IPS-11a (cell line): Measurements from ENCODE around the gene LSP1.
"Not testable (repeated sequence)": the region's sequence is repeated elsewhere in the genome, so short reads cannot be mapped to it uniquely, and the experiment has no call there.

ENCODE experiments used
- H3K4me3 ChIP-seq: one replicate; pipeline ENCODE4 v1.5.1; 2013; ENCODE audit warnings: low read depth, low read length, control low read depth

Gene LSP1

GRCh38 chr11:1875093-1875850 is 22.4 kb downstream of the LSP1 start:
- no peak overlapping the region for H3K4me3 ChIP-seq

GRCh38 chr11:1875851-1876301 is 23.0 kb downstream of the LSP1 start:
- H3K4me3 ChIP-seq, result not testable (repeated sequence)

- no peak overlapping the region for H3K4me3 ChIP-seq
These were observed 23.6 kb downstream of the LSP1 start for GRCh38 chr11:1876361-1877063.

- no peak overlapping the region for H3K4me3 ChIP-seq
These were observed 24.6 kb downstream of the LSP1 start for GRCh38 chr11:1877211-1878136.

- H3K4me3 ChIP-seq, result no peak overlapping the region
These were observed 25.5 kb downstream of the LSP1 start for GRCh38 chr11:1878137-1879031.

- no peak overlapping the region for H3K4me3 ChIP-seq
These were observed 26.6 kb downstream of the LSP1 start for GRCh38 chr11:1879342-1879940.

- H3K4me3 ChIP-seq, result no peak overlapping the region
These were observed 27.2 kb downstream of the LSP1 start for GRCh38 chr11:1879941-1880720.

- H3K4me3 ChIP-seq, result no peak overlapping the region
These were observed 28.0 kb downstream of the LSP1 start for GRCh38 chr11:1880746-1881441.

- H3K4me3 ChIP-seq, result no peak overlapping the region
These were observed 28.8 kb downstream of the LSP1 start for GRCh38 chr11:1881442-1882264.

GRCh38 chr11:1882265-1883238 is 29.7 kb downstream of the LSP1 start:
- H3K4me3 ChIP-seq, result no peak overlapping the region

- no peak overlapping the region for H3K4me3 ChIP-seq
These were observed 30.7 kb downstream of the LSP1 start for GRCh38 chr11:1883346-1884302.

GRCh38 chr11:1884303-1884700 is 31.4 kb downstream of the LSP1 start:
- no peak overlapping the region for H3K4me3 ChIP-seq

GRCh38 chr11:1886551-1886950 is 33.7 kb downstream of the LSP1 start:
- H3K4me3 ChIP-seq, result not testable (repeated sequence)

GRCh38 chr11:1887451-1888346 is 34.8 kb downstream of the LSP1 start:
- H3K4me3 ChIP-seq, result no peak overlapping the region
